Glomerular endothelial cell (primary cell): ENCODE results near the gene ANKRD36C. TPM values are rescaled to one million over a fixed set of nuclear protein-coding genes. Genes with fewer than 3 reads are reported as not detected.
"Not testable (repeated sequence)": the region's sequence is repeated elsewhere in the genome, so short reads cannot be mapped to it uniquely, and the experiment has no call there.

Experiments
- DNase-seq: peaks from one replicate; pipeline ENCODE4 v3.0.0-alpha.2; 2011; ENCODE audit warnings: low read depth, low spot score; ENCODE audit errors: extremely low read depth
- total RNA-seq: library from RNA; depleted of rRNA; stranded (reverse); fragments of >200 nt; gene quantifications from 2 replicates; pipeline ENCODE4 v1.2.3, GENCODE V29; 2015

The ANKRD36C gene
- total RNA-seq, result 15.8 and 38.4 TPM in 2 replicates

DNA sequence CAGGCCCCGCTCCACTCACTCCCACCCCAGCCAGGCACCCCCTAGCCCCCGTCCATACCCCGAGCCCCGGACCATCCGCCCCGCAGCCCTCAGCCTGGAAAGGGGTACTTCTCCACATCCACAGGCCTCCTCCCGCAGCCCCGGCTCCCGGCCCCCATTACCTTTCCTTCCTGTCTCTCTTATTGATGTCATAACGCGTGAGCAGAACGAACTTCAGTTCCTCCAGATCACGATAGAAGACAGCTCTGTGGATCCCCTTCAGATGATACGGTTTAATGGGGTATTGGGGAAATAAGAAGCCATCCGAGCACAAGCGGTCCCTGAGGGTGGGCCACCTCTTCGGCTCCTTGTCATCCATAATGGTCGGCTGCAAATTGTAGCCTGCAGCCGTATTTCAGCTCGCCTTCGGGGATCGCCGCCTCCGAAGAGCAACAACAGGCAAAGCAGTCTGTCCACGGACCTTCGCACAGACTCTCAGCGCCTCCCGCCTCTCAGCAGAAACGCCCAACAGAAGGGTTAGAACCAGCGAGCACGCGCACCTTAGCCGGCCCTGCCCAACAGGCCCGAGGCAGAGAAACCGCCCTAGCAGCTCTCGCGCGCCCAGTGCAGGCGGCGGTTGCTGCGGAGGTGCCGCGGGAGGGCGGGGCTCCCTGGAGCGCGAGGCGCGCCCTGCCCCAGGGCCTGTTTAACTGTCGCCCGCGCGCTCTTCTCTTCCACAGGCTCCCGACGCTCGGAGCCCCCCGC, at the start of gene ANKRD36C:
TSS of gene ANKRD36C (minus strand) at position 474 of the 744 bp plus-strand sequence. CDS start at position 358, 116 bp downstream.
- DNase-seq, result peak; percentile 5

DNA sequence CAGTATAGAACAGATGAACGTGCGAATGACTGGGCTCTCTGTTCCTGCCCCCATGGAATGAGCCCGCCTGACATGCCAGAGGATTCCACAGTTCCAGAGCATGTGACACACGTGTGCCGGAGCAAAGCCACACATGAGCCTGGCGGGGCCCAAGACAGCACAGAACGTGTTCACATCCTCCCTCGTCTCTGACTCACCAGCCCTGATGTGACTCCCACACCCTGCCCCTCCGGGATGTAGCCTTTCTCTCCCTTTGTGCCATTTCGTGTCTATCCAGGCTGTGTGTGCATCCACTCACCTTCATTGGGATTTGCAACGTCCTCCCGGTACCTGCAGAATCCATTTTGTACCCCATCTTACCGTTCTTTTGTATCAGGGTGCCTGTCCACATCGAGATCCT, 43.9 kb upstream of the ANKRD36C start:
- DNase-seq, result not testable (repeated sequence)

DNA sequence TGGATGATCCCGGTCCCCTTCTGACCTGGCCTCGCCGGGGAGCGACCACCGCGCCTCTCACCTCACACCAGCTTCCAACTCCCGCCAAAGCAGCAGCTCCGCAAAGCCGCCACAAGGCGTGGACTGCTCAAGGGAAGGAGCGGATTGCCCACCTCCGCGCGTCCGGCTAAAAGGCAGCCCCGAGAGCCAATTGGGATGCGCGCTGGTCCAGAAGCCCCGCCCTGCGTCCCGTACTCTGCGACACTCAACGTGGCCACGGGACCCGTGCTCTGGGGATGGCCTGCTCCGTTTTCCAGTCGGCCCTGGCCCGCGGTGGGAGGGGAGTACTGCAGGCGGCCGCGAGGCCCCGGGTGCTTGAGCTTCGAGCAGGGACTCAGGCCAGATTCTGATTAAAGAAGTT, 43.2 kb upstream of the ANKRD36C start, which contains the start of gene GPAT2:
TSS of gene GPAT2 (minus strand) at position 125 of the 400 bp plus-strand sequence. CDS start 2,557 bp downstream, outside the sequence.
- DNase-seq, result not testable (repeated sequence)

GRCh38 chr2:96033997-96034396, 42.4 kb upstream of the ANKRD36C start:
- not testable (repeated sequence) for DNase-seq

GRCh38 chr2:96027725-96028325, 36.2 kb upstream of the ANKRD36C start:
- not testable (repeated sequence) for DNase-seq

- DNase-seq, result not testable (repeated sequence)
Measured at GRCh38 chr2:96025755-96026154, 34.1 kb upstream of the ANKRD36C start.

DNA sequence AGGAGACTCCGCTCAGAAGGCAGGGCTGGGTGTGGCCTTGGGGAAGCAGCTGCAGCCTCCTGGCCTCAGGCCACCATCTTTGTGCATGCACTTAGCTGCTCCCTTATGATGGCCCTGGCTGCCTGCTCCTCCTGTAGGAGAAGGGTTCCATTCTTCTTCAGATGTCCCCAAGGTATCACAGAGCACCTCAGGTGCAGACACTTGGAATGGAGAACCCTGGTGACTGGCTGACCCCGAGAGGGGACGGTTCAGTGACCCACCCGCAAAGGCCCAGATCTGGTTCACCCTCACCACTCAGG, 33.5 kb upstream of the ANKRD36C start:
- DNase-seq, result no peak

DNA sequence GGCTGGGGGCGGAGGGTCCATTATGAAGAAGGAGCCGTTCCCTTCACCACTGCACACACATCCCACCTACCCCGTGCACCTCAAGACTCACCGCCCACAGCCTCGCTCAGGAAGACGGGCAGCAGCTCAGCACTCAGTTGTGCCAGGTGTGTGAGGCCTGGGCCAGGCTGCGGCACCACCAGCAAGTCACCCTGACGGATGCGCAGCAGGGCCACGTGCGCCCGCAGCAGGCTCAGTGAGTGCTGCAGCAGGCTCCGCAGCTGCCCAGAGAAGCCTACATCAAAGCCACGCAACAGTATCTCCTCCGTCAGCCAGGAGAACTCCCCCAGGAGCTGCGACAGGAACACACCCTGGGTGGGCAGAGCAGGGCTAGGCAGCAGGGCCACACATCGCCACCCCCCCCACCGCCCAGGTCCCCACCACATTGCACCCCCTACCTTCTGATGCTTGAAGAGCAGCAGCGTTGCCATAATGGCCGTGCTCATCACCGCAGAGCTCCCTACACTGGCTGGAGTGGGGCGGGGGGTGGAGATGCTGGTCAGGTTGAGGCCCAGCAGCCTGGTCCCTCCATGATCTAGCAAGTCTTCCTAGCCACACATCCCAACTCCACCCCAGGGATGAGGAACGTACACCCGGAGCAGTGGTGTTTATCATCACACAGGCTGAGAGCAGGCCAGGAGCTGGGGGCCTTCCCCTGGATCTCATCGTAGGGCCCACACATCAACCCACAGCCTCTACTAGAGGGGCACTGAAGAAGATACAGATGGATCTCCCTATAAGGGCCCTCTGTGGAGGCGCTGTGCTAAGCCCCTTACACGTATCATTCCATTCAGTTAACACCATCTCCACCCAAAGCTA, 32.9 kb upstream of the ANKRD36C start:
- no peak for DNase-seq

DNA sequence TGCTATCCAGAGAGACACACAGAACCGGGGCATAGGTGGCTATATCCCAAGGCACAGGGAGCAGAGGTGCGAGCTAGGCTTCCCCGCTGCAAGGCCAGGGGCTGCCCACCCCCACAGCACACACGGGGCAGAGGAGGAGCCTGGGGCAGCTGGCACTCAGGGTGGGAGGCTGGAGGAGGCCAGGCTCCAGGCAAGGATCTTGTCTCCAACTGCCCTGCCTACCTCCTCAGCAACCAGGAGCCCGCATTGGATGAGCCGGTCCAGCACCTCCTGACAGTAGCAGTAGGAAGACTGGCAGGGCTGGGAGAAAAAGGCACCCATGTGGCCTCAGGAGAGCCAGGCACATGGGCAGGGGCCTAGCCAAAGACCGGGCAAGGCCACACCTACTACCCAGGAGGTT, 32.1 kb upstream of the ANKRD36C start:
- DNase-seq, result not testable (repeated sequence)

GRCh38 chr2:96022701-96023447, 31.2 kb upstream of the ANKRD36C start:
- DNase-seq, result peak; percentile 20

DNA sequence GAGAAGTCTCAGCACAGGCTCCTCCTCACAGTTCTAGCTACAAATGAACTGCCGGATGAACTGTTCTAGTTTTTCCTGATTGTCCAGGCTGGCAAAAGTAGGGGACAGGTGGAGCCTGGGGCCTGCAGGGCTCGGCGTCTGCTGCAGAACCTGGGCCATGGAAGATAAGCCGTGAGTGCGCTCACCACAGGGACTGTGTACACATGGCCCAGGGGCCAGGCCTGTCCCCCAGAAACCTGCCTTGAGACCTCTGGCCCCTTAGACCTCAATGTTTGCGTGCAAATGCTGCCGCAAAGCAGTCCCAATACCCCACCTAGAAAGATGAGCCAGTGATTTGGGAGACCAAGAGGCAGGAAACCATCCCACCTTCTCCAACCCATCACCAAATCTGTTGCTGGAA, 30.5 kb upstream of the ANKRD36C start:
- not testable (repeated sequence) for DNase-seq

GRCh38 chr2:96021142-96021541, 29.5 kb upstream of the ANKRD36C start:
- DNase-seq, result not testable (repeated sequence)

- not testable (repeated sequence) for DNase-seq
Measured at GRCh38 chr2:96019909-96020590, 28.4 kb upstream of the ANKRD36C start.

GRCh38 chr2:96016321-96016720, 24.7 kb upstream of the ANKRD36C start:
- not testable (repeated sequence) for DNase-seq

- not testable (repeated sequence) for DNase-seq
Measured at GRCh38 chr2:96012792-96013264, 21.2 kb upstream of the ANKRD36C start.

- not testable (repeated sequence) for DNase-seq
Measured at GRCh38 chr2:96012086-96012791, 20.6 kb upstream of the ANKRD36C start.

DNA sequence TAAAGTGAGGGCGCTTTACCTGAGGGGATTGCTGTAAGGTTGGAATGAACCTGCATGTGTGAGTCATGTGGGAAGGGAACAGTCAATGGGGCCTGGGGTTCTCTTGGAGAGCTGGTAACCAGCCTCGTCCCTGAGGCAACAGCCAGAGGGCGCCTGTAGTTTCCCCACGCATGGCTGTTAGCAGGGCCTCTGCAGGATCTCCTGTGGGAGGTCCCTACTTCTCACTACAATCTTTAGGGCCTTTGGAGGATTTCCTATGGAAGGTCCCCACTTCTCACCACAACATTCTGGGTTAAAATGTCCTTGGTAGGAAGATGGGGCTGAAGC, 19.5 kb upstream of the ANKRD36C start:
- DNase-seq, result not testable (repeated sequence)

GRCh38 chr2:96010320-96011128, 18.9 kb upstream of the ANKRD36C start:
- not testable (repeated sequence) for DNase-seq
